NCI-H82 treated with DMSO at 0.1 percent for 48 hours (cell line): ENCODE results near the gene FGD4.

Source experiments
- DNase-seq: peaks from one replicate; lab custom pipeline; 2025; ENCODE audit not compliant: unreplicated experiment; lab: John Stamatoyannopoulos, UW

The FGD4 gene

GRCh38 chr12:32598688-32599087 lies 199.3 kb downstream of the FGD4 start:
- no peak for DNase-seq

- DNase-seq: no peak
Observed at GRCh38 chr12:32600681-32601080, 201.3 kb downstream of the FGD4 start.

GRCh38 chr12:32603071-32603470 lies 203.7 kb downstream of the FGD4 start:
- no peak for DNase-seq

- no peak for DNase-seq
Observed at GRCh38 chr12:32603858-32604257, 204.5 kb downstream of the FGD4 start.

- no peak for DNase-seq
Observed at GRCh38 chr12:32604565-32604964, 205.2 kb downstream of the FGD4 start.

GRCh38 chr12:32605326-32606095 lies 206.2 kb downstream of the FGD4 start:
- DNase-seq: no peak

GRCh38 chr12:32606443-32606842 lies 207.1 kb downstream of the FGD4 start:
- DNase-seq: no peak

GRCh38 chr12:32609966-32610365 lies 210.6 kb downstream of the FGD4 start:
- DNase-seq: no peak

GRCh38 chr12:32611986-32612385 lies 212.6 kb downstream of the FGD4 start:
- no peak for DNase-seq

GRCh38 chr12:32612658-32613614 lies 213.6 kb downstream of the FGD4 start:
- DNase-seq: no peak

GRCh38 chr12:32615441-32615840 lies 216.1 kb downstream of the FGD4 start:
- DNase-seq: no peak

- DNase-seq: no peak
Observed at GRCh38 chr12:32617534-32617933, 218.2 kb downstream of the FGD4 start.

GRCh38 chr12:32618115-32618514 lies 218.8 kb downstream of the FGD4 start:
- no peak for DNase-seq

GRCh38 chr12:32627976-32628375 lies 228.6 kb downstream of the FGD4 start:
- DNase-seq: no peak

- DNase-seq: no peak
Observed at GRCh38 chr12:32641287-32641901, 242.0 kb downstream of the FGD4 start.

- DNase-seq: no peak
Observed at GRCh38 chr12:32644431-32644830, 245.1 kb downstream of the FGD4 start.

- DNase-seq: no peak
Observed at GRCh38 chr12:32647275-32647674, 247.9 kb downstream of the FGD4 start.

- no peak for DNase-seq
Observed at GRCh38 chr12:32650508-32650907, 251.2 kb downstream of the FGD4 start.

GRCh38 chr12:32651151-32651955 lies 252.0 kb downstream of the FGD4 start:
- no peak for DNase-seq

- DNase-seq: no peak
Observed at GRCh38 chr12:32651956-32652210, 252.5 kb downstream of the FGD4 start.

GRCh38 chr12:32659908-32660440 lies 260.6 kb downstream of the FGD4 start:
- DNase-seq: no peak
